Ovary (tissue), 9 donors: ENCODE results near the gene SFMBT2. TPM values are rescaled to one million over a fixed set of nuclear protein-coding genes. Genes with fewer than 3 reads are reported as not detected.

Experiments
- DNase-seq, 5 donors: peaks; one replicate each; pipeline ENCODE4 v3.0.0-alpha.2; 2019 to 2020
- H3K27ac ChIP-seq, 2 donors: fragments of 200-600 bp; one replicate each; pipeline versions ENCODE4 v1.5.1 to v1.8.0; 2019 to 2022
- H3K27me3 ChIP-seq: fragments of 200-600 bp; one replicate; pipeline ENCODE4 v1.8.0; 2022
- H3K36me3 ChIP-seq: fragments of 200-600 bp; sonication (generic); one replicate; pipeline ENCODE4 v1.5.1; 2019
- H3K4me1 ChIP-seq: one replicate; pipeline ENCODE4 v1.8.1; 2013; ENCODE audit warnings: mild to moderate bottlenecking, moderate library complexity; ENCODE audit not compliant: insufficient read depth
- H3K4me3 ChIP-seq: fragments of 200-600 bp; sonication (generic); one replicate; pipeline ENCODE4 v1.5.1; 2017
- H3K9me3 ChIP-seq, 2 donors: fragments of 200-600 bp in 1 of 2; sonication (generic) in 1 of 2; one replicate each; pipeline versions ENCODE4 v1.5.1 to v1.8.1; 2013 to 2019; ENCODE audit warnings: mild to moderate bottlenecking in 1 of 2, moderate library complexity in 1 of 2
- CTCF ChIP-seq, 3 donors: fragments of 450-650 bp in 2 of 3; fragments of 200-600 bp in 1 of 3; IDR thresholded peaks; one replicate each; pipeline versions ENCODE4 v1.5.1 to v1.8.0; 2016 to 2022; ENCODE audit warnings: antibody characterized with exemption in 3 of 3, mild to moderate bottlenecking in 1 of 3
- EP300 ChIP-seq: sonication (generic); formaldehyde crosslinking; IDR thresholded peaks from one replicate; pipeline ENCODE4 v1.6.1; 2017; ENCODE audit warnings: antibody characterized with exemption
- POLR2A ChIP-seq: fragments of 450-650 bp; IDR thresholded peaks from one replicate; pipeline ENCODE4 v1.6.1; 2017; ENCODE audit warnings: antibody characterized with exemption, mild to moderate bottlenecking, moderate library complexity
- WGBS, 3 donors: extraction: QIAGEN DNeasy Blood & Tissue Kit in 1 of 3; methylation state at CpG; one replicate each; pipeline versions ENCODE4 v1.1.5 to v1.1.7; 2013 to 2017; 5-methylcytosine and 5-hydroxymethylcytosine counted together
- intact Hi-C, 4 donors: fragments of 100-400 bp; cut with DNase I; formaldehyde crosslinking; loops; one replicate each; pipeline versions ENCODE4 v1.11.0 to v1.15.1; 2022 to 2023
- polyA plus RNA-seq, 2 donors: library from polyadenylated mRNA; stranded (reverse); fragments of 200-250 nt in 1 of 2; fragments of 350-450 nt in 1 of 2; fragmentation: Illumina TruSeq in 1 of 2; extraction: RNeasy Lipid Tissue Mini Kit (QIAGEN cat#74804) in 1 of 2; gene quantifications; one replicate each; pipeline ENCODE4 v1.2.3, GENCODE V29; 2013 to 2014
- total RNA-seq, 7 donors: library from RNA; depleted of rRNA in 2 of 7; stranded (reverse); fragments of >200 nt in 2 of 7; fragmentation: NEBNext Ultra II Directional in 3 of 7; extraction: Animal tissue kit (Norgen Biotek cat#: 25700) in 3 of 7; gene quantifications; one replicate each; pipeline versions ENCODE4 v1.1.0 to v1.2.4, GENCODE V29; 2016 to 2023
- donor health status: DM: no; HTN: no; CAD: no; lungs with moderate emphysema.
- donor health status: DM: no; HTN: no; CAD: no.
- donor health status: Bipolar disorder and iron deficiency.
- donor health status: DM: yes; HTN: yes; CAD: no.
- donor health status: DM: no; HTN: no; CAD: no.
- donor health status: DM: yes; HTN: yes; CAD: no.

SFMBT2 gene
- total and polyA plus RNA-seq, 9 donors: 5.0 to 28.1 (median 17.8) TPM

DNA sequence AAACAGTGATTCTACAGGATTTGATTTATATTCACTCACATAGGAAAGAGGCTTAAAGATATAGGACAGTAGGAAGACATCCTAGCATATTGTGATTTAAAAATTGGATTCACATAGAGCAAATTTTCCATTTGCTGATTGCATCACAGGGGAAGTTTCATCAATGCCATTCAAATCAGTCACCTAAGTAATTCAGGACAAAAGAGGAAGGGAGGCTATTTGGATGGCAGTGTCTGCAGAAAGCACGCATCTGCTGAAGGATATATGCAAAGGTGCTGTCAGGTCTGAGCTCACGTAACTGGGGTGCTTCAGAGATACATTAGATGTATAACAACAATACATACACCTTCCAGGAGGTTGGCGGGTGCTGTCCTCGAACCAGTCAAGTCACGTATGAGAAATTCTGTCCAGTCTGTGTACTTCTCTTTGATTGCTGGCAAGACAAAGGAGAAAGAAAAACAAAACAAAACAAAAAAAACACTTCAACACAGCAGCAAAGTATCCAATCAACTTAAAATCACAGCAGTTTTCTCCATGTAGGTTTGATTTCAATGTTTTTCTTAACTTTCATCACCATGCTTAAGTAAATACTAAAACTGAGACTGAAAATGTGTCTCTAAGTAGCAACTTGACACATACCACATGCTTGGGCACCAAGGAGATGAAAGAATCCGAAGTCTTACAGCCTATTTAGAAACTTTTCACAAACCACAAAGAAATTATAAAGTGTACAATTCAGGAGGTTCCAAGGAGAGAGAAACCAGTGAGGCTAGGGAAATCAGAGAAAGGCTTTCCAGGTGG, 125.1 kb downstream of the SFMBT2 start:
- Histone ChIP-seq H3K36me3 (no peaks in the 10 kb centered on the region), H3K9me3 (no peaks in the 10 kb centered on the region), H3K27me3 (no peaks in the 10 kb centered on the region), H3K4me3 (no peak overlapping the region), H3K27ac (no peak overlapping the region), H3K4me1 (no peaks in the 10 kb centered on the region)
- WGBS, 3 donors: 84 to 89% (median 87%) methylated on average over 6 of the region's 6 CpGs
- no peak for DNase-seq
- TF ChIP-seq EP300 (no peak), POLR2A (no peak), CTCF (IDR thresholded peaks at IDR 0.05) (no peak)
- intact Hi-C loops: no loop called here

- intact Hi-C loops: no loop called here
- Histone ChIP-seq H3K27me3 (no peaks in the 10 kb centered on the region), H3K4me3 (no peak overlapping the region), H3K4me1 (no peaks in the 10 kb centered on the region), H3K9me3 (no peaks in the 10 kb centered on the region), H3K36me3 (no peaks in the 10 kb centered on the region), H3K27ac (no peak overlapping the region)
- 89 to 91% (median 91%) methylated on average over 2 of the region's 2 CpGs for WGBS, 3 donors
- DNase-seq: no peak
- TF ChIP-seq EP300 (no peak), POLR2A (no peak), CTCF (IDR thresholded peaks at IDR 0.05) (no peak)
Observed at GRCh38 chr10:7283246-7283645, 127.6 kb downstream of the SFMBT2 start.

- Histone ChIP-seq H3K4me1 (no peaks in the 10 kb centered on the region), H3K27me3 (no peaks in the 10 kb centered on the region), H3K27ac (no peak overlapping the region), H3K36me3 (no peaks in the 10 kb centered on the region), H3K9me3 (no peaks in the 10 kb centered on the region), H3K4me3 (no peak overlapping the region)
- WGBS, 3 donors: 90 to 92% (median 92%) methylated on average over 7 of the region's 7 CpGs
- DNase-seq: no peak
- TF ChIP-seq EP300 (no peak), CTCF (IDR thresholded peaks at IDR 0.05) (no peak), POLR2A (no peak)
- intact Hi-C loops: no loop called here
Observed at GRCh38 chr10:7282457-7282856, 128.4 kb downstream of the SFMBT2 start.

GRCh38 chr10:7281429-7281828, 129.4 kb downstream of the SFMBT2 start:
- H3K27me3 ChIP-seq: no peaks in the 10 kb centered on the region
- TF ChIP-seq EP300 (no peak), CTCF (IDR thresholded peaks at IDR 0.05) (no peak), POLR2A (no peak)
- H3K9me3 ChIP-seq: no peaks in the 10 kb centered on the region
- H3K36me3 ChIP-seq: no peaks in the 10 kb centered on the region
- H3K4me1 ChIP-seq: no peaks in the 10 kb centered on the region
- DNase-seq: no peak
- WGBS, 3 donors: 93 to 94% (median 94%) methylated on average over 6 of the region's 6 CpGs
- no peak overlapping the region for H3K27ac ChIP-seq
- intact Hi-C loops: no loop called here
- no peak overlapping the region for H3K4me3 ChIP-seq
